ENCODE measurements around the gene SLC6A19.

The SLC6A19 gene

DNA sequence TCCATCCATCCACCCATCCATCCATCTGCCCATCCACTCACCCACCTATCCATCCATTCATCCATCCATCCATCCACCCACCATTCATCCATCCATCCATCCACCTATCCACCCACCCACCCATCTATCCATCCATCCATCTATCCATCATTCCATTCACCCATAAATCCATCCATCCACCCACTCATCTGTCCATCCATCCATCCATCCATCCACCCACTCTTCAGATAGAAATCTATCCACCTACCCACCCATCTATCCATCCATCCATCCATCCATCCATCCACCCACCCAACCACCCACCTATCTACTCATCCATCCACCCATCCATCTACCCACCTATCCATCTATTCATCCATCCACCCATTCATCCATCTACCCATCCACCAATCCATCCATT is 35.0 kb upstream of the SLC6A19 start:
- no peak for DNase-seq

DNA sequence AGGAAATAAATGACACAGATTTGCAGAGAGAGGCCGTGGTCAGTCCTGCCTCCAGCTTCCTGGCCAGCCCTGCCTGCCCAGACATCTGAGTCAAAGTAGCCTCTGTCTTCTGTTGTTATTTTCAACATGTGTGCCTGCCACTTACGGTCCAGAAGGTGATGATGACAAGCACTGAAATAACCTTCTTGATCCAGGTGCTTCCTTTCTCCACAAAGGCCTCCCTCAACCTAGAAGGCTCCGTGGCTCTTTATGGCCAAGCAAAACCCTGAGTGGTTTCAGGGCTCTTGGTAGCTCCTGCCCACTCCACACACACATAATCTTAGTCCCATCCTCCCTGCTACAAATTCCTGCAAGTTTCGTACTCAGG is 34.1 kb upstream of the SLC6A19 start:
- no peak for DNase-seq

DNA sequence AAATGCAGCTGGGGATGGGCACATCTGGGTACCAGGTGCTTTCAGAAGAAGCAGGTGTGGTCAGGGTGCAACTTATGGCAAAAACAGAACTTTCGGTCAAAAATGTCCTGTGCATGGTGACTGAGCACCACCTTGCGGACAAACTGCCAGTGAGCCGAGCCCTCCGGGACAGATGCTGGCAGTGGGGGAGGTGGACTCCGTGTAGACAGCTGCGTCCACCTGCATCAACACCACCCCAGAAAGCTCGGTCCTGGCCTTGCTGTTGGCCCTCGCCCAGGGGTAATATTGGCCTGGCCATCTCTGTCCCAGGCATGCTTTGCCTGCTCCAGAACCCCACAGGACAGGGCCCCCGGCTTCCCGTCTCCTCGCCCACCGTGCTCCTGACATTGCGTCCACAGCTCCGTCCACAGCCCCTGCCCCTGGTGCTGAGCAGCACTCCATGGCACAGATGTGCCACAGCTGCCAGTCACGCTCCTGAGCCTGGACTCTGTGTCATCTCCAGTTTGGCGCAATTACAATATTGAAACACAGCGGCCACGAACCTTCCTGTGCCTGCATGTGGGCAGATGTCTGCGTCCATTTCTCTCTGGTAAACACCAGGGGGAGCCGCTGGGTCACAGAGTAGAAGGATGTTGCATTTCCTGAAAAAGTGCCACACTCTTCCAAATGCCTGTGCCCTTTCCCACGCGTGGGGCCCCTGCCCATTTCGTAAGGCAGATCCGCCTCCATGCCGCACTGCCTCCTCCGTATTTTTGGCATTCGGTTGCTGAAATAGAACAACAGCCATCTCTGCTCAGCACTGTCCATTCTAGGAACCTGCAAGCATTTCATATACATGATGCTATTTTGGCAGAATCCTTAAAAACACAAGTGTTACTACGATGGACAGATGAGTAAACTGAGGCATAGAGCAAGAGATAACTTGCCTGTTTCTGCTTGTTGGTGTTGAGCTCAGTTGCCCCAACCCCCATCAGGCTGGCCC is 33.4 kb upstream of the SLC6A19 start:
- peak; percentile 28 to 66 (median 60) for DNase-seq

DNA sequence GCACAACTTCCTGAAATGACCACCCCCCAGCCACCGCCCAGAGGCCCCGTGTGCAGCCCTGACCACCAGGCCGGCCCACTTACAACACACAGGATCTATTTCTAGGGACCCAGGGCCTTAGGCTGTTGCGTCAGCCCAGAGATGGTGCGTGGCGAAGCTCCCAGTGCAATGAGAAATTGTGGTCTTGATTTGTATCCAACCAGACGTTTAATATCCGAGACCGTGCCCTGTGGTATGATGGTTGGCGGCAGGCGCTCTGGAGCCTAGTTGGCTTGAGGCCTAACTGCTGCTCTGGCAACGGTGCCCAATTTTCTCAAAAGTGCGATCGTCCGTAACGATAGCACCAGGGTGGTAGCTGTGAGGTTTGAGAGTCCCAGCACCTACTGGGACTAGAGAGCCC is 32.6 kb upstream of the SLC6A19 start:
- DNase-seq, result no peak

DNA sequence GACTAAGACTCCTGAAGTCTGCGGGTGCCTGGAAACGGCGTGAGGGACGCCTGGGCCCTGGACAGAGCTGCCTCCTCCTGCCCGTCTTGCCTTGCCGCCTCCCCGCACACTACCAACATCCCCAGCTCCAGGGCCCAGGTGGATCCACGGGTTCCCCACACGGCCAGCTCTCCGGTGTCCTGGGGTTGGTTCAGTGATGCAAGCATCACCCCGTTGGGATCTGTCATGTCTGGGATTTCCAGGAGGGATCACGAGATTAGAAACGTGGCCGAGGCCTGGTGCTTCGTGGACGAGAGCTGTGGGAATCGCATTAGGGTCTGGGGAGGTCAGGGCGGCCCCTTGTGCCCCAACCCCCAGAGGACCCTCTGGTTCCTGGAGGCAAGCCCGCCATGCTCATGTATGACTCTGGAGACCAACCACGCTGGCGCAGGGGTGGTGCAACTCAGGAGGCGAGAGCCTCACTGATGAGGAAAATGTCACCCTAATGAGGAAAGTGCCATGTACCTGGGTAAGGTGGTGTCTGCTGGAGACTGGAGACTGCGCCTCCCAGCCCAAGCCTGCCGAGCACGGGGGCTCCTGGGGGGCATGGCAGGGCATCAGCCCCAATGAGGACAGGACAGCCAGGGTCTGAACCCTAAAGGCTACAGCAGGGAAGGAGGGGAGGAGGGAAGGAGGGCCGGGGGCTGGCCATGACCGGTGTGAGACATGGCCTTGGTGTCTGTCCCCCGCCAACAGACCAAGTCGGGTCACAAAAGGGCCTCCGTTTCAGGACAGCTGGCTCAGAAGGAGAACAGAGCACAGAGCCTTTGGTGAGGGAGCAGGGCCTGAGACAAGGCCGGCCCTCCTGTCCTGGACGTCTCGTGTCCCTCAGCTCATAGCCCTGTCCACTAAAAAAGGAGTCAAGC is 31.9 kb upstream of the SLC6A19 start:
- no peak for DNase-seq

DNA sequence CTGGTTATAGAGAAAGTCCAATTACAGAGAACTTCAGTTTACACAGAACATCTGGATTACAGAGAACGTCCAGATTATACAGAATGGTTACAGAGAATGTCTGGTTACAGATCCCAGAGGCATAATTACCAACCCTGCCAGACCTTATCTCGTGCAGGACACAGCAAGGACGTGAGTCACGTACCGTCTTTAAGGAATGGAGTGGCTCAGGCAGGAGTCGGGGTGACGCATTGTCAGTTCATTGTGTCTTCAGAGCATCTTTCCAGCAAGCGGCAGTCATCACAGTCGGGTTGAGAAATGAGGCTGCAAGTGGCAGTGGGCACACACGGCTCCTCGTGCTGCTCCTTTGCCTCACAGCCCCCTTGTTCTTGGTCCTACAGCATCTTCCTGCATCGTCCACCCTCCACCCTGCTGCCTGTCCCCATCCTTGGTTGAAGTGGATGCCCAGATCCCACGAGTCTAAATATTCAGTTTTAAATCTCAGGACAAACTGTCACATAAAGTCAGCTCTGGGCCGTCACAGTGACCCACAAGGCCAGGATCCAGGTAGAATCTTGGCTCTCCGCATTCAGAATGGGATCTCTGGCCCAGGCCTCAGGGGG is 30.0 kb upstream of the SLC6A19 start:
- DNase-seq, result no peak

DNA sequence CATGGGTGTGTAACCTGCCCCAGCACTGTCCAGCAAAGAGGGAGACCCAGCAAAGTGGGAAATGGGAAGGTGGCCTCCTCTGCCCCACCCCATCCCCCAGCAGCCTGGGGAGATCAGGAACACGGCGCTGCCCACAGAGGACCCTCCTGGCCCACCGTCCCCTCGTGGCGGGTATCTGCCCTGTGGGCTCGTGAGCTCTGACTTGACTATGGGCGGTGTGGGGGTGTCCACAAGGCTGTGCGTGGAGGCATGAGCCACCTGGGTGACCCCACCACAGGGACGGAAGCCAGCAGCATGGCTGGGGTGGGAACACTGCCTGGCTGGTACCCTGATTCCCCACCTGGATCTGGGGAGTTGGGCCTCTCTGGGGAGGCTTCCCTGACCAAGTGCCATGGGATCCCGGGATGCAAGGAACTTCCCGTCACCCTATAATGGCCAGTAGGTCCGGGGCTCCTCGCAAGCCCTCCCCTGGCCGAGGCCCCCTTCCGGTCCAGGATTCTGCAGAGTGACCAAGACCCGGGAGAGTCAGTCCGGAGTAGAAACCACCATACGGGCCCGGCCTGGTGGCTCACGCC is 29.3 kb upstream of the SLC6A19 start:
- no peak for DNase-seq

DNA sequence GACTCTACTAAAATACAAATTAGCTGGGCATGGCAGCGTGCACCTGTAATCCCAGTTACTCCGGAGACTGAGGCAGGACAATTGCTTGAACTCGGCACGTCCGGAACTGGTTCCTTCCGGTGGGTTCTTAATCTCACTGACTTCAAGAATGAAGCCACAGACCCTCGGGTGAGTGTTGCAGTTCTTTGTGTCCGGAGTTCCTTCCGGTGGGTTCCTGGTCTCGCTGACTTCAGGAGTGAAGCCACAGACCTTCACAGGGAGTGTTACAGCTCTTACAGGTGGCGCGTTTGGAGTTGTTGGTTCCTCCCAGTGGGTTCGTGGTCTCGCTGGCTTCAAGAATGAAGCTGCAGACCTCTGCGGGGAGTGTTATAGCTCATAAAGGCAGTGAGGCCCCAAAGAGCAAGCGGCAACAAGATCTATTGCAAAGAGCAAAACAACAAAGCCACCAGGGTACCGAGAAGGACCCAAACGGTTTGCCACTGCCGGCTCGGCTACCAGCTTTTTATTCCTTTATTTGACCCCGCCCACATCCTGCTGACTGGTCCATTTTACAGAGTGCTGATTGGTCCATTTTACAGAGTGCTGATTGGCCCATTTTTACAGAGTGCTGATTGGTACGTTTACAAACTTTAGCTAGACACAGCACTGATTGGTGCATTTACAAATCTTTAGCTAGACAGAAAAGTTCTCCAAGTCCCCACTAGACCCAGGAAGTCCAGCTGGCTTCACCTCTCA is 28.6 kb upstream of the SLC6A19 start:
- peak in 2 of 5 donors; percentile 7 to 32 for DNase-seq

DNA sequence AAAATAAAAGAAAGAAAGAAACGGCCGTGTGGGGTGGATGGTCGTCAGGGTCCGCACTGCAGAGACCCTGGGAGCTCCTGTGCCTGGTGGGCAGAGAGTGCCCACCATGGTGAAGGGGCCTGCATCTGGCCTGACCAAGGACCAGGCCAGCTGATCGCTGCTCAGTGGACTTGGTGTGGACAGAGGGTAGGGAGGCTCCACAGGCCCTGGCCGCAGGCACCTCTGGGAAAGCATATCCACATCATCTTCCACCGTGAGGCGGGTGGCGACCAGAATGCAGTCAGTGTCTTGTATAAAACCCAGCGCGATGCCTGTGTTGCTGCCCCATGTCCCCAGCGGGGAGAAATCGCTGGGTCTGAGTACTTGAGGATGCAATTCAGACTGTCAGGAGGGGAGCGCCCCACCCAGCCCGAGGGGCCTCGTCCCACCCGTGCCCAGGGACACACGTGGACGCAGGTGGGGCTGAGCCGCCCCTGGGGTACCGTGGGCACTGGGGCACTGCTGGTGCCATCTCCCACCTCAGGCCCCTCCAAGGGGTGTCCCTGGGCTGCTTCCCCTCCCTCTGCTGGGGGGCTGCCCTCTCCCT is 27.8 kb upstream of the SLC6A19 start:
- DNase-seq, result no peak

DNA sequence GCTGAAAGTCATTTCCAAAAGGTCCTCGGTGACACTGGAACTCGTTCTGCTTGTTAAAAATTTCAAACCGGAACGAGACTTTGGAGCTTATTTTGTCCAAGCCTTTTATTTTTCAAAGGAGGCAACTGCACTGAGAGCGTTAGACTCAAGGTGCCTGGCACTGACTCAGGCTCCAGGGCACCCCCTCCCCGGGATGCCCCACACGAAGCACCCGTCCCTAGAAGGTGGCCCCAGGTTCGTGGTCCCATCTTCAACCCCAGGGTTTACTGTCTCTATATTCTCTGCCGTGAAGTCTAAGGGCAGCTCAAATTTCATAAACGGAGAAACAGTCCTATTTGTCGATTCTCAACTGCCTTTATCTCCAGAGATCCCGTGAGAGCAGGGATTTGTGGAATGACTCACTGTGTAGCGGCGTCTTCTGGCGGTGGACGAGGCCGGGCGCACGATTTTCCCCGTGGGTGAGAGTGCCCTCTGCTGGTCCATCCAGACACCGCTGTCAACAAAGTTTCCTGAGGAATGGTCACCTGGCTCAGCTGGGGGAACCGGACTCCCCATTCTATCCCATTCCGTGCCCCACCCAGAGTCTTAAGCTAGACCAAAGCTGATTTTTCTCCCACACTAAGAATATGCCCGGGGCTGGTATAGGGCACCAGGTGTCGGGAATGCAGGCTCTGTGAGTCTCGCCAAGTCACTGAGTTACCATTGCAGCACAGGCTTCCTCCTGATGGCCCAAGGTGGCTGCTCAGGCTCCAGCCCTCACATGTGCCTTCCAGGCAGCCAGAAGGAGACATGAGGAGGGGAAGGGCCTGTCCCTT is 27.1 kb upstream of the SLC6A19 start:
- peak in 1 of 5 donors; percentile 17 for DNase-seq

DNA sequence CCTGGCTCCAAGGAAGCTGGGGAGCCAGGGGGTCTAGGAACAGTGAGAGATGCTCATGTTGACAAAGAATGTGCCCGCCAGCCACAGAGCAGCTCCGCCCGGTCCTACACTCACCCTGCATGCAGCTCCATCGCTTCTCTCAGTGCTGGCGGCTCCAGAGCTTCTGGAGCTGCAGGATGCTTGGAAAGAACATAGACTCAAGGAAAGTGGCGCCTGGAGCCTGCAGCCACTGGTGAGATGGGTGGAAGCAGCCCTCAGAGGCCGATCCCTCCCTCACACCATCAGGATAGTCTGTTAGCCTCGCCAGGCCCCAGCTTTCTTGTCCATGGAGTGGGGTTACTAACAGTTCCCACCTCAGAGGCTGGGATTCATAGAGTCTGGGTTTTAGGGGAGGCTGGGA is 26.4 kb upstream of the SLC6A19 start:
- no peak for DNase-seq

DNA sequence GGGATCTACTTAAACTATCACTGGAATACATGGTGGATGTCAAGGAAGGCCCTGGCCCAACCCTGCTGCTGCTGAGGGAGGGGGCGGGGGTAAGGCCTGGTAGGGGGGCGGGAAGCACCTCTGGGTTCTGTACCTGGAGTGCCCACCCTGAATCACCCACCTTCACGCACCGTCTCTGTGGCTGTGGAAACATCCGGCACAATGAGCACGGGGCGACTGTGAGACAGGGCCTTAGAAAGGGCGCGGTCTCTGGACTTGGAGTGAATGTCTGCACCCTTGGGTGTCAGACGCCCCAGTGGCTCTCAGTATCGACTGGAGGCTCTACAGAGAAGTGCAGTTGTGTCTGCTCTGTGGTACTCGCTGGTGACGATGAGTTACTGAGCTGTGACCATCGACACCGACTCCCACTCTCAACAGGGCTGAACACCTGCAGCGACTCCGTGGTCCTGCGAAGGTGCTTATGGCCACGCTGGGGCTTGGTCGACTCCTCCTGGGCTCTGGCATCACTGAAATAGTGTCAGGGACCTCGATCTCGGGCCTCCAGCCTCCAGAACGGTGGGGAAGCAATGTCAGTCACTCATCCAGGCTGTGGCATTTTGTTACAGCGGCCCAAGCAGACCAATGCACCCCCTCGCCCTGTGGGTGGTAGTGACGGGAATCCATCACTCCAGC is 25.5 kb upstream of the SLC6A19 start:
- no peak for DNase-seq

DNA sequence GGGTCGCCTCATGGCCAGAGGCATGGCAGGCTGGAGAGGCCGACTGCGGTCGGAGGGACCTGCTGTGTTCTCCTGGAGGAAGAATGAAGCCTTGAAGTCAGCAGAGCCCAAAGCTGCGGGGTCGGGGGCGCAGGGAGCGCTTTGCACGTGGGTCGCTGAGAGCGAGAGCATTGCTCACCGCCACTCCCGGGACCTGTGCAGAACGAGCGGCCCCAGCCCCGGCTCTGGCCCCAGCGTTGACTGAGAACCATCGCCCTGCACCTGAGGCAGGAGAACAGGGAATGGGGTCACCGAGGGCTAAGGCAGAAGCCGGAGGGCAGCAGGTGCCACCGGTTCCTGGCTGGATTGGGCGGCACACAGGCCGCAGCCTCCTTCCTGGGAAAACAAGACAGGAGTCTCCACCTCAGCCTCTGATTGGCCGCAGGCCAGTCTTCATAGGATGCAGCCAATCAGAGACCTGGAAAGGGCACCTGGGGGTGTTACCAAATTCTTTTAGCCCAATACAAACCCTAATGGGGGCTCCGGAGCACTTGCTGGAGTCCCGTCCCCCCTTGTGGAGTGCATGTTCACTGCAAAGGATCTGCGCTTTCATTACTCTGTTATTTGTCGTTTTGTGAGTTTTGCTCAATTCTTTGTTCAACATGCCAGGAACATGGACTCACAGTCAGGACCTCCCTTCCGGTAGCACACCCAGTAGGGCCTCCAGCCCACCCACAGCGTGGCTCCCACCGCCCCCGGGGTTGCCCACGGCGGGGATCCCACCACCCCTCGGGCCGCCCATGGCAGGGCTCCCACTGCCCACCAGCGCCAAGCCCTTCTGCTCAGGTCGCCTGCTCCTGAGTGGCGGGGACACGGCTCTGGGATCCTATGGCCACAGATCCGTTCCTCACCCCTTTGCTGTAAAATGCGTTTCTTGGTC is 24.7 kb upstream of the SLC6A19 start:
- no peak for DNase-seq

DNA sequence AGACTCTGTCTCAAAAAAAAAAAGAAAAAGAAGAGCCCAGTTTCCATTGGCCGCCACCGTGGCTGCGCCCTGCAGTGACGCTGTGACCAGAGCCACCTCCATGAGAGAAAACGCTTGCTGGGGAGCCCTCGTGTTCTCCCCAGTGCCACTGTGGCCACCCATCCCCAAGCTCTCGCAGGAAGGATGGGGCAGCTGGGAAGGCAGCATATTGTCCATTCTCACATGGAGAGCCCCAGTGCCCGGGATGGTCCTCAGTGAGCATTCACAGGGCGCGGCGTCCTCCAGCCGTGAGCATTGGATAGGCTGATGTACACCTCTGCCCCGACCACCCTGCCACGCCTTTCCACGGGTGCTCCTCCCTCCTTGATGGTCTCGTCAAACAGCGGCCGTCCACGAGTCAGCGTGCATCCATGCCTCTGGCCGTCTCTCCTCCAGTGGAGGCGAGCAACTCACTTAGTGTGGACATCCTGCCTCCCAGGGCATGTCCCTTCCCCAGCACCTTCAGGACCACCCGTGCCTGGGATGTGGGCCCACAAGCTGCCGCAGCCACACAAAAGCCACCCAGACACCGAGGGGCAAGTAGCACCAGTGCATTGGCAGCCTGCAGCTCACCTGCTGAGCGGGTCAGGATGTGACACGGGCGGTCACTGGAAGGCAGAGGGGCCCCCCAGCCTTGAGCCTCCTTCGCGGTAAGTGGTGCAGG is 23.4 kb upstream of the SLC6A19 start:
- no peak for DNase-seq

DNA sequence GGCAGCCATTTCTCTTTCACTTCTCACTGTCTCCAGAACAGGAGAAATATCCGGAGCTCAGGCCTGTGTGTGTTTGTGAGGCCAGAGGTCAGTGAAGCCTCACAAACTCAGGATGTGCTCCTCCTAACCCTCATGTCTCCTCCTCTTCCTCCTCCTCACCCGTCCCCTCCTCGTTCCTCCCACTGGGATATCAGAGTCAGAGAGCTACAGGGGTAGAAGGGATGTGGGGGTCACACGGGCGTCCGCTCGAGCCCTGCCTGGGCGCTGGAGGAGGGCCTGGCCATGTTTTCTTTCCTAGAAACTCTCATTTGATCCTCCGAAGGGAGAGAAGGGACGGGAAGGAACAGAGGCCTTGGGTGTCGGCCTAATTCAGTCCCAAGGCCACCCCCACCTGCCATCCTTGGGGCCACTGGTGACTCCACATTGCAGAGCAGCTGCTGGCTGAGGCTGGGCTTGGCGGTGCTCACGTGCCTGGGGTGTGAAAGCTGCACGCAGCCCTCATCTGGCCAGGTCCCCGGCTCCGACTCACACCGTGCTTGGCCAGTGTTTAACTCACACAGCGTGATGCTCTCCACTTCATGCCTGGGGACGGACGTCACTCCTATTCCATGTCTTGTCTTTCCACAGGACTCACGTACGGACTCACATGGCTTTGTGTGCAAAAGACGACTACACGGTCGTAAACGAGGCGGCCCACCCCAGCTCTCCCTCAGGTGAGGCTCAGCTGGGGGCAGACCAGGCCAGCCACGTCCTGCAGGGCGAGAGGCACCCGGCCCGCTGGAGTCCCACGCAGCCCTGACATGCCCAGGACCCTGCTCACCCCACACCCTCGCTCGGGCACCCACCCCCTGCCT is 22.6 kb upstream of the SLC6A19 start:
- DNase-seq, result no peak

DNA sequence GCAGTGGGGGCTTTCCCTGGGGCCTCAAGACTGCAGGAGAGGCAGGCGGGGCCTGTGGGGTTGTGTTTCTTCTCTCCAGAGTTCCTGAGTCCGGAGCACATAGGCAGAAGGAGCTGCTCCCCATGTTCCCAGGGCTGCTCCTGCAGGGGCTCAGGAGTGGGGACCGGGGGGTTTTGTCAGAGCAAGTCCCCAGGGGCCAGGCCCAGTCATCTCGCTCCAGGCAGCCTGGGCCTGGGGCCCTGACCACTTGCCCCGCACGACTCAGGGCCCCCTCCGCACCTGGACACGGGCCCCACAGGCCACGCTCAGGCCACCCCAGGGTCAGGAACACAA is 22.0 kb upstream of the SLC6A19 start:
- no peak for DNase-seq

DNA sequence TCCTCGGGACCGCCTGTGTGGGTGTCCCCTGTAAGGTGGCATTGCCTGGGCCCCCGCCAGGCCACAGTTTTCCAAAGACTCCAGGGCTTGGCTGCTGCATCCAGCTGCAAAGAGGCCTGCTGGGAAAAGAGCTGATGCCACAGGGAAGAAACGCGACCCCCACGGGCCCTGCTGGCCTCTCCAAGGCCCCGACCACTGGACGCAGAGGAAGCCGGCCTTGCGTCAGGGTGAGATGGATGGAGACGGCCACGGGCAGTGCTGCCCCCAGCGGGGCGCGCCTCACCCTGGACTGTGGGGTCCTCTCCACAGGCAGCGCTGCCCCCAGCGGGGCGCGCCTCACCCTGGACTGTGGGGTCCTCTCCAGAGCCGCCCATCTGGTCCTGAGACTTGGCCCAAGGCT is 21.3 kb upstream of the SLC6A19 start:
- DNase-seq, result no peak

DNA sequence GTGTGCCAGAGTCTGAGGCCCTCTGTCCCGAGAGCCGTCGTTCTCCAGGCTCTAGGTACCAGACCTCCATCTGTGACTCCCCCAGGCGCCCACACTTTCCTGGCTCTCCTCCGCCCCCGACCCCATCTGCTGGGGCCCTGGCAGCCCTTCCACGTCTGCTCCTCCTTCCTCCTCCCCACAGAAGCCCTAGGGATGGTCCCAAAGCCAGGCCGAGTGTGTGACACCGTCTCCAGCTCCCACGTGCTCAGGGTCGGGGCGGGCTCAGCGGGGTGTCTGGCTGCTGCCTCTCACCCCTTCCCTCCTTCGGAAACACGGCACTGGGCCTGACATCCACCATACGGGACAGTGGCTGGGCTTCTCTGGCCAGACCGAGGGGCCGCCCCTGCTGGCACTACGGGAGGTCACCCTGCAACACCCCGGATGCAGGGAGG is 20.5 kb upstream of the SLC6A19 start:
- DNase-seq, result no peak
